Body of pancreas (tissue), 4 donors: ENCODE results near the gene ING4. TPM values are rescaled to one million over a fixed set of nuclear protein-coding genes. Genes with fewer than 3 reads are reported as not detected.
A peak's percentile ranks its signal among the peaks of the same experiment; 100 is the strongest.

ENCODE experiments used
- ATAC-seq: fragments of 150-250 bp; one replicate; pipeline ENCODE4 v1.9.1; 2016
- DNase-seq, 4 donors: peaks; one replicate each; pipeline ENCODE4 v3.0.0-alpha.2; 2019
- H3K27ac ChIP-seq, 4 donors: fragments of 200-600 bp; sonication (generic); 1 replicate in 3 of 4; 2 replicates in 1 of 4; pipeline versions ENCODE4 v1.5.1 to v1.6.1; 2016 to 2019; ENCODE audit warnings: mild to moderate bottlenecking in 1 of 4, mixed read lengths in 1 of 4, moderate library complexity in 1 of 4
- H3K27me3 ChIP-seq, 2 donors: fragments of 200-600 bp; sonication (generic); one replicate each; pipeline ENCODE4 v1.6.0; 2016; ENCODE audit warnings: mild to moderate bottlenecking in 1 of 2
- H3K36me3 ChIP-seq, 2 donors: fragments of 200-600 bp; sonication (generic); replicated peaks in 1 of 2; 2 replicates each; pipeline ENCODE4 v1.5.1; 2016; ENCODE audit warnings: low read depth in 2 of 2; ENCODE audit not compliant: insufficient read depth in 1 of 2
- H3K4me1 ChIP-seq: fragments of 200-600 bp; sonication (generic); one replicate; pipeline ENCODE4 v1.6.0; 2016
- H3K4me3 ChIP-seq, 2 donors: fragments of 200-600 bp; sonication (generic); 1 replicate in 1 of 2; 2 replicates in 1 of 2; pipeline ENCODE4 v1.5.1; 2016 to 2019
- H3K9me3 ChIP-seq, 3 donors: fragments of 200-600 bp; sonication (generic); 1 replicate in 2 of 3; 2 replicates in 1 of 3; pipeline ENCODE4 v1.5.1; 2016
- CTCF ChIP-seq, 7 experiments: fragments of 450-650 bp in 4 of 7; fragments of 200-600 bp in 3 of 7; sonication (generic) in 3 of 7; IDR thresholded peaks; one replicate each; pipeline ENCODE4 v1.5.1; 2016 to 2019; ENCODE audit warnings: antibody characterized with exemption in 7 of 7
- POLR2A ChIP-seq, 3 donors: fragments of 450-650 bp; IDR thresholded peaks; one replicate each; pipeline ENCODE4 v1.6.1; 2016; ENCODE audit warnings: antibody characterized with exemption in 3 of 3, mild to moderate bottlenecking in 2 of 3
- WGBS, 2 donors: methylation state at CpG; one replicate each; pipeline ENCODE4 v1.1.5; 2017; 5-methylcytosine and 5-hydroxymethylcytosine counted together
- intact Hi-C: fragments of 100-400 bp; cut with DNase I; formaldehyde crosslinking; loops from one replicate; pipeline ENCODE4 v1.15.1; 2023
- total RNA-seq, 2 donors: library from RNA; depleted of rRNA; stranded (reverse); fragments of >200 nt; gene quantifications; one replicate each; pipeline ENCODE4 v1.1.0, GENCODE V29; 2016

Gene ING4
- total RNA-seq, 2 donors from 2014 or later: 23.3 to 39.9 TPM

- H3K9me3 ChIP-seq: no peaks in the 10 kb centered on the region
- peaks cover 9 to 21% of the 10 kb centered on the region in 2 donors for H3K36me3 ChIP-seq
- intact Hi-C loops: no loop called here
- no peaks in the 10 kb centered on the region for H3K27me3 ChIP-seq
- no peak overlapping the region for H3K4me3 ChIP-seq
- no peaks in the 10 kb centered on the region for H3K4me1 ChIP-seq
- no peak overlapping the region for H3K27ac ChIP-seq
- ATAC-seq: no peak
- no peak for DNase-seq
- TF ChIP-seq POLR2A (IDR thresholded peaks at IDR 0.05): no peak
- no peak for TF ChIP-seq CTCF (IDR thresholded peaks at IDR 0.05)
- 100% methylated on average over 1 of the region's 1 CpG for WGBS, 2 donors
Observed at GRCh38 chr12:6653342-6653741, 9.6 kb downstream of the ING4 start.

GRCh38 chr12:6652391-6652790 lies 10.5 kb downstream of the ING4 start:
- intact Hi-C loops: no loop called here
- H3K27me3 ChIP-seq: no peaks in the 10 kb centered on the region
- no peak for TF ChIP-seq POLR2A (IDR thresholded peaks at IDR 0.05)
- H3K4me1 ChIP-seq: peaks cover 4% of the 10 kb centered on the region
- ATAC-seq (no peak), DNase-seq (no peak)
- no peak overlapping the region for H3K4me3 ChIP-seq
- peaks cover 9 to 21% of the 10 kb centered on the region in 2 donors for H3K36me3 ChIP-seq
- no peak overlapping the region for H3K27ac ChIP-seq
- no peaks in the 10 kb centered on the region for H3K9me3 ChIP-seq
- 87 to 90% methylated on average over 11 to 12 of the region's 12 CpGs for WGBS, 2 donors

GRCh38 chr12:6650832-6651231 lies 12.1 kb downstream of the ING4 start:
- WGBS, 2 donors: 87 to 89% methylated on average over 6 to 8 of the region's 8 CpGs
- intact Hi-C loops: no loop called here
- H3K36me3 ChIP-seq: peaks cover 8 to 20% of the 10 kb centered on the region in 2 donors

GRCh38 chr12:6647083-6647604 lies 15.8 kb downstream of the ING4 start, which contains the start of gene ACRBP:
Gene ACRBP, minus strand, starts transcription at chr12:6647432. Its CDS starts 66 bp downstream, at chr12:6647366.
- DNase-seq (peak; percentile 78 to 90 (median 84)), ATAC-seq (peak; percentile 95)
- peaks cover 10% of the 10 kb centered on the region for H3K4me1 ChIP-seq
- WGBS, 2 donors: 3 to 10% methylated on average over 14 to 38 of the region's 38 CpGs
- intact Hi-C loops: no loop called here
- H3K36me3 ChIP-seq: peaks cover 0 to 12% of the 10 kb centered on the region in 2 donors
- peak in 2 of 3 donors; percentile 49 to 56 for TF ChIP-seq POLR2A (IDR thresholded peaks at IDR 0.05)
- TF ChIP-seq CTCF (IDR thresholded peaks at IDR 0.05): no peak
- H3K4me3 ChIP-seq: peak within 1 kb of the TSS in 1 of 2 donors; percentile 24
- no peaks in the 10 kb centered on the region for H3K27me3 ChIP-seq
- H3K9me3 ChIP-seq: no peaks in the 10 kb centered on the region
- peak within 1 kb of the TSS in 1 of 4 donors; percentile 46 for H3K27ac ChIP-seq

More at GRCh38 chr12:6650832-6651231, 12.1 kb downstream of the ING4 start:
- H3K4me1 ChIP-seq: peaks cover 10% of the 10 kb centered on the region
- TF ChIP-seq POLR2A (IDR thresholded peaks at IDR 0.05) (no peak), CTCF (IDR thresholded peaks at IDR 0.05) (no peak)
- no peak overlapping the region for H3K27ac ChIP-seq
- no peaks in the 10 kb centered on the region for H3K9me3 ChIP-seq
- ATAC-seq: no peak
- no peak overlapping the region for H3K4me3 ChIP-seq
- no peaks in the 10 kb centered on the region for H3K27me3 ChIP-seq
- DNase-seq: no peak

GRCh38 chr12:6646276-6647082 lies 16.4 kb downstream of the ING4 start:
- H3K27me3 ChIP-seq: no peaks in the 10 kb centered on the region
- H3K4me1 ChIP-seq: peaks cover 10% of the 10 kb centered on the region
- peak overlapping the region in 1 of 2 donors; percentile 24 for H3K4me3 ChIP-seq
- H3K9me3 ChIP-seq: no peaks in the 10 kb centered on the region
- TF ChIP-seq POLR2A (IDR thresholded peaks at IDR 0.05) (no peak), CTCF (IDR thresholded peaks at IDR 0.05) (no peak)
- whole genome bisulfite sequencing, 2 donors: 48 to 60% methylated on average over 26 to 28 of the region's 28 CpGs
- peaks cover 0 to 11% of the 10 kb centered on the region in 2 donors for H3K36me3 ChIP-seq
- DNase-seq (no peak), ATAC-seq (peak; percentile 19)
- peak overlapping the region in 1 of 4 donors; percentile 46 for H3K27ac ChIP-seq
- intact Hi-C loops: no loop called here
